ENCODE data around the gene UQCRC1.

DNA sequence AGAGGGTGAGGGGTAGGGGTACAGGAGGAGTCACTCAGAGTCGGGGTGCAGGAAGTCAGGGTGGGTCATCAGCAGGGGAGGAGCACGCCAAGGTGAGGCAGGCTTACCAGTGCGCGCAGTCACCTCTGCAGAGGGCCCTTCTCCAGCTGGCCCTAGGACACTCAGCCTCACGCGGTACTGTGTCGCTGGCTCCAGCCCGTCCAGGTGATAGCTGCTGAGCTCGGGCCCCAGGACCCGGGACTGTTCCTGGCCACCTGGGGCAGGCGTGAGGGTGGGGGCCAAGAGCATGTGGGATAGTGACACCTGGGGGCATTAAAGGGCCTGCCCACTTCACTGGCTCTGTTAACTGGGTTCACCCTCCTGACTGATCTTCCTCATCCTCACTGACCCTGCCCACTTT, 21.8 kb downstream of the UQCRC1 start:
- TF ChIP-seq, protein P1, sequence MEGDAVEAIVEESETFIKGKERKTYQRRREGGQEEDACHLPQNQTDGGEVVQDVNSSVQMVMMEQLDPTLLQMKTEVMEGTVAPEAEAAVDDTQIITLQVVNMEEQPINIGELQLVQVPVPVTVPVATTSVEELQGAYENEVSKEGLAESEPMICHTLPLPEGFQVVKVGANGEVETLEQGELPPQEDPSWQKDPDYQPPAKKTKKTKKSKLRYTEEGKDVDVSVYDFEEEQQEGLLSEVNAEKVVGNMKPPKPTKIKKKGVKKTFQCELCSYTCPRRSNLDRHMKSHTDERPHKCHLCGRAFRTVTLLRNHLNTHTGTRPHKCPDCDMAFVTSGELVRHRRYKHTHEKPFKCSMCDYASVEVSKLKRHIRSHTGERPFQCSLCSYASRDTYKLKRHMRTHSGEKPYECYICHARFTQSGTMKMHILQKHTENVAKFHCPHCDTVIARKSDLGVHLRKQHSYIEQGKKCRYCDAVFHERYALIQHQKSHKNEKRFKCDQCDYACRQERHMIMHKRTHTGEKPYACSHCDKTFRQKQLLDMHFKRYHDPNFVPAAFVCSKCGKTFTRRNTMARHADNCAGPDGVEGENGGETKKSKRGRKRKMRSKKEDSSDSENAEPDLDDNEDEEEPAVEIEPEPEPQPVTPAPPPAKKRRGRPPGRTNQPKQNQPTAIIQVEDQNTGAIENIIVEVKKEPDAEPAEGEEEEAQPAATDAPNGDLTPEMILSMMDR (IDR thresholded peaks at IDR 0.05; ENCODE audit: low read depth, low read length, poor library complexity, severe bottlenecking): no peak
- no peak for TF ChIP-seq EZH2phosphoT487 (IDR thresholded peaks at IDR 0.05; ENCODE audit: borderline replicate concordance, low read length)
